GM12878 (cell line): Measurements from ENCODE around the gene KCTD17. TPM values are rescaled to one million over a fixed set of nuclear protein-coding genes. Genes with fewer than 3 reads are reported as not detected.
A peak's percentile ranks its signal among the peaks of the same experiment; 100 is the strongest.

Experiments
- ATAC-seq: fragments of 200-7000 bp; cut with Tn5 transposase; 3 replicates; pipeline ENCODE4 v1.9.1; 2020; ENCODE audit warnings: mild to moderate bottlenecking, moderate library complexity
- BruUV-seq: library from RNA; stranded (reverse); fragments of 400-500 nt; replicated peaks from 2 replicates; lab custom pipeline; 2021; lab: Mats Ljungman, UMichigan
- CTCF ChIA-PET: fragments of 300-600 bp; sonication (Branson Sonifier 250); formaldehyde crosslinking; extraction: SDS; loops from one replicate; lab custom pipeline; 2021; ENCODE audit warnings: inconsistent platforms; lab: Yijun Ruan, JAX
- POLR2A ChIA-PET: fragments of 350-600 bp; formaldehyde crosslinking; extraction: SDS; loops from one replicate; lab custom pipeline; 2021; ENCODE audit warnings: inconsistent platforms; lab: Charles Lee
- RAD21 ChIA-PET: fragments of 300-600 bp; sonication (Branson Sonifier 250); formaldehyde crosslinking; loops from one replicate; lab custom pipeline; 2023; ENCODE audit warnings: antibody characterized with exemption; ENCODE audit not compliant: unreplicated experiment; lab: Charles Lee
- SMC1A ChIA-PET: fragments of 300-600 bp; sonication (Branson Sonifier 250); formaldehyde crosslinking; loops from one replicate; lab custom pipeline; 2023; ENCODE audit not compliant: unreplicated experiment, uncharacterized antibody; lab: Charles Lee
- DNase-seq: peaks from one replicate; pipeline ENCODE4 v3.0.0-alpha.2; 2011; ENCODE audit warnings: low read depth, low spot score
- FAIRE-seq: peaks from 3 replicates; lab custom pipeline; 2011; peaks lifted over from hg19 to GRCh38; lab: Jason Lieb, UNC
- H2AFZ ChIP-seq: 2 replicates; pipeline ENCODE4 v1.6.0; 2011; ENCODE audit warnings: low read depth, low read length, control low read depth; ENCODE audit not compliant: control insufficient read depth
- H3K27ac ChIP-seq: 2 replicates; pipeline ENCODE4 v1.5.1; 2011; ENCODE audit warnings: control low read depth; ENCODE audit not compliant: control insufficient read depth, insufficient read depth
- H3K27me3 ChIP-seq, 2 experiments: replicated peaks in 1 of 2; 2 replicates each; pipeline versions ENCODE4 v1.6.0 to v1.6.1; 2011; ENCODE audit warnings: low read length in 1 of 2; ENCODE audit not compliant: control insufficient read depth in 2 of 2, insufficient read depth in 2 of 2
- H3K36me3 ChIP-seq, 2 experiments: 2 replicates each; pipeline ENCODE4 v1.5.1; 2011; ENCODE audit warnings: low read length in 1 of 2; ENCODE audit not compliant: control insufficient read depth in 2 of 2, insufficient read depth in 2 of 2
- H3K4me1 ChIP-seq: 2 replicates; pipeline ENCODE4 v1.6.1; 2011; ENCODE audit warnings: mild to moderate bottlenecking, low read length, moderate library complexity, mixed read lengths; ENCODE audit not compliant: control insufficient read depth, insufficient read depth
- H3K4me2 ChIP-seq: 2 replicates; pipeline ENCODE4 v1.6.0; 2011; ENCODE audit warnings: control low read depth; ENCODE audit not compliant: control insufficient read depth, insufficient read depth
- H3K4me3 ChIP-seq: fragments of 200-600 bp; sonication (generic); 2 replicates; pipeline ENCODE4 v1.5.1; 2016
- H3K79me2 ChIP-seq: 2 replicates; pipeline ENCODE4 v1.6.0; 2011; ENCODE audit warnings: low read length; ENCODE audit not compliant: control insufficient read depth, insufficient read depth
- H3K9ac ChIP-seq: 2 replicates; pipeline ENCODE4 v1.8.0; 2011; ENCODE audit warnings: low read length, control low read depth, mixed read lengths; ENCODE audit not compliant: control insufficient read depth, insufficient read depth
- H3K9me3 ChIP-seq: replicated peaks from 3 replicates; pipeline ENCODE4 v1.5.1; 2011; ENCODE audit warnings: mild to moderate bottlenecking, low read length; ENCODE audit not compliant: control insufficient read depth, insufficient read depth
- H4K20me1 ChIP-seq: 2 replicates; pipeline ENCODE4 v1.6.0; 2011; ENCODE audit not compliant: control insufficient read depth, insufficient read depth
- EED ChIP-seq: sonication (generic); IDR thresholded peaks from 2 replicates; pipeline ENCODE4 v1.6.1; 2016; ENCODE audit warnings: antibody characterized with exemption, low read depth
- HDGF ChIP-seq: fragments of 450-650 bp; IDR thresholded peaks from 2 replicates; pipeline ENCODE4 v1.6.1; 2016; ENCODE audit warnings: antibody characterized with exemption
- POU2F2 ChIP-seq: IDR thresholded peaks from 3 replicates; pipeline ENCODE4 v1.6.1; 2011; ENCODE audit warnings: low read depth, mild to moderate bottlenecking, low read length, borderline replicate concordance
- RB1 ChIP-seq: fragments of 450-650 bp; formaldehyde crosslinking; IDR thresholded peaks from 2 replicates; pipeline ENCODE4 v1.6.1; 2017; ENCODE audit warnings: mild to moderate bottlenecking, borderline replicate concordance
- RBBP5 ChIP-seq: fragments of 200-600 bp; sonication (generic); conservative IDR thresholded peaks from 2 replicates; pipeline ENCODE4 v1.6.1; 2016
- RELA ChIP-seq: fragments of 450-650 bp; IDR thresholded peaks from 2 replicates; pipeline ENCODE4 v1.8.0; 2014; ENCODE audit warnings: borderline replicate concordance; ENCODE audit not compliant: partially characterized antibody
- REST ChIP-seq: IDR thresholded peaks from 2 replicates; pipeline ENCODE4 v1.6.1; 2012; ENCODE audit warnings: mild to moderate bottlenecking, low read depth, low read length
- SIN3A ChIP-seq: IDR thresholded peaks from 2 replicates; pipeline ENCODE4 v1.6.1; 2012; ENCODE audit warnings: low read depth, low read length, improper control_type of control experiment
- SMC3 ChIP-seq: IDR thresholded peaks from 2 replicates; pipeline ENCODE4 v1.6.1; 2011; ENCODE audit warnings: low read length, improper control_type of control experiment, borderline replicate concordance
- STAT3 ChIP-seq: IDR thresholded peaks from 2 replicates; pipeline ENCODE4 v1.6.1; 2011; ENCODE audit warnings: low read depth, low read length, improper control_type of control experiment
- YY1 ChIP-seq: IDR thresholded peaks from 2 replicates; pipeline ENCODE4 v1.6.1; 2011; ENCODE audit warnings: low read depth, mild to moderate bottlenecking, low read length
- ZBTB40 ChIP-seq: fragments of 450-650 bp; IDR thresholded peaks from 2 replicates; pipeline ENCODE4 v1.6.1; 2016; ENCODE audit warnings: mild to moderate bottlenecking, moderate library complexity, borderline replicate concordance
- ZNF207 ChIP-seq: fragments of 450-650 bp; IDR thresholded peaks from 2 replicates; pipeline ENCODE4 v1.6.1; 2014; ENCODE audit warnings: antibody characterized with exemption, mild to moderate bottlenecking, borderline replicate concordance
- ZNF217 ChIP-seq: fragments of 450-650 bp; IDR thresholded peaks from 2 replicates; pipeline ENCODE4 v1.6.1; 2017; ENCODE audit warnings: antibody characterized with exemption, mild to moderate bottlenecking
- WGBS: methylation state at CpG from one replicate; pipeline ENCODE4 v1.1.6; 2016; ENCODE audit warnings: low lambda C conversion rate; ENCODE audit not compliant: insufficient replicate concordance, insufficient coverage; ENCODE audit errors: missing lambda C conversion rate; 5-methylcytosine and 5-hydroxymethylcytosine counted together
- in situ Hi-C: fragments of 300-500 bp; cut with MboI; formaldehyde crosslinking; loops from 9 replicates; pipeline ENCODE4 v1.14.3; 2018; ENCODE audit warnings: mixed read lengths
- intact Hi-C: fragments of 100-400 bp; cut with micrococcal nuclease; formaldehyde crosslinking; loops from one replicate; pipeline ENCODE4 v1.14.2; 2022; ENCODE audit not compliant: unreplicated experiment
- polyA plus RNA-seq, 11 experiments: library from polyadenylated mRNA; depleted of rRNA in 4 of 11; unstranded in 6 of 11; stranded (reverse) in 5 of 11; fragments of >200 nt; fragmentation: Nextera tagmentation in 4 of 11; fragmentation: Illumina TruSeq in 1 of 11; extraction: Ambion mirVana in 4 of 11; extraction: Trizol in 1 of 11; gene quantifications; 1 replicate in 1 of 11; 2 replicates in 10 of 11; pipeline versions ENCODE4 v1.2.1 to v1.2.3, GENCODE V29; 2011 to 2016; ENCODE audit warnings: inconsistent platforms in 2 of 11, missing spikeins in 2 of 11, low read depth in 1 of 11
- total RNA-seq, 4 experiments: library from RNA; depleted of rRNA in 3 of 4; stranded (reverse); fragments of >200 nt in 3 of 4; fragmentation: Illumina TruSeq in 1 of 4; extraction: Trizol in 1 of 4; gene quantifications; 2 replicates each; pipeline versions ENCODE4 v1.2.1 to v1.2.3, GENCODE V29; 2013 to 2021

KCTD17 gene
- total and polyA plus RNA-seq, 10 of the 15 experiments (the other 5 are each of a cell fraction or from before 2014, with no cell fraction given) = 0.16 to 18.4 (median 10.1) TPM; not detected in 1

GRCh38 chr22:37075822-37076433 is 24.4 kb downstream of the KCTD17 start (continued):
- TF ChIP-seq ZNF217 = no peak
- no peak for TF ChIP-seq STAT3

GRCh38 chr22:37077802-37078448 is 26.4 kb downstream of the KCTD17 start:
- Histone ChIP-seq H3K36me3 (no peaks in the 10 kb centered on the region), H3K9ac (no peak overlapping the region), H3K79me2 (no peaks in the 10 kb centered on the region), H3K4me1 (peaks cover 10% of the 10 kb centered on the region), H3K27me3 (peaks cover 0 to 3% of the 10 kb centered on the region in 2 experiments; a peak in 2 of 4 replicates), H3K27ac (no peak overlapping the region), H2AFZ (peak overlapping the region; percentile 70; the same call in 1 of the 2 replicates), H3K9me3 (no peaks in the 10 kb centered on the region), H3K4me2 (no peak overlapping the region), H4K20me1 (no peaks in the 10 kb centered on the region), H3K4me3 (no peak overlapping the region)
- DNase-seq (no peak), FAIRE-seq (peak; percentile 85), ATAC-seq (peak; percentile 91)
- in situ Hi-C loops = no loop called here
- WGBS = 9% methylated on average over 15 of the region's 15 CpGs
- POLR2A ChIA-PET = interaction anchor here (0.6 to 1.8 kb wide), 2 partner anchors 44 to 92 kb away, joined by 3 to 6 read pairs; no protein-coding TSS in a partner anchor
- RAD21 ChIA-PET = interaction anchor here (0.8 to 1.2 kb wide), 7 partner anchors 44 to 122 kb away, joined by 3 to 8 read pairs (median 4); no protein-coding TSS in a partner anchor
- intact Hi-C loops = loop anchor here (1.0 to 5.0 kb wide), 3 partner anchors 69 to 183 kb away; partner anchors contain the start of gene IL2RB
- no TSS peak for BruUV-seq
- CTCF ChIA-PET = interaction anchor here (0.6 to 1.6 kb wide), 15 partner anchors 9 to 120 kb away, joined by 3 to 6 read pairs (median 4); partner anchors contain the start of gene IL2RB
- SMC1A ChIA-PET = interaction anchor here (1.0 to 2.0 kb wide), 5 partner anchors 68 to 120 kb away, joined by 3 to 8 read pairs (median 5); no protein-coding TSS in a partner anchor
- TF ChIP-seq EED (0 out of 2 replicates have a peak, but pooled peaks have one; percentile 27), RELA (no peak), RBBP5 (no peak), HDGF (0 out of 2 replicates have a peak, but pooled peaks have one; percentile 32), YY1 (peak; percentile 83), SMC3 (peak; percentile 97), RB1 (peak; percentile 77), ZBTB40 (peak; percentile 85), SIN3A (no peak), POU2F2 (no peak), REST (no peak), ZNF207 (no peak)
